Activated CD8-positive, alpha-beta memory T cell treated with anti-CD3 and anti-CD28 coated beads, Interleukin-2, amount 50 U/mL, for 1 hour (primary cell): Measurements from ENCODE around the gene RUFY4.

Source experiments
- DNase-seq: peaks from one replicate; pipeline ENCODE4 v3.0.0-alpha.2; 2020; ENCODE audit errors: extremely low read depth

The RUFY4 gene

DNA sequence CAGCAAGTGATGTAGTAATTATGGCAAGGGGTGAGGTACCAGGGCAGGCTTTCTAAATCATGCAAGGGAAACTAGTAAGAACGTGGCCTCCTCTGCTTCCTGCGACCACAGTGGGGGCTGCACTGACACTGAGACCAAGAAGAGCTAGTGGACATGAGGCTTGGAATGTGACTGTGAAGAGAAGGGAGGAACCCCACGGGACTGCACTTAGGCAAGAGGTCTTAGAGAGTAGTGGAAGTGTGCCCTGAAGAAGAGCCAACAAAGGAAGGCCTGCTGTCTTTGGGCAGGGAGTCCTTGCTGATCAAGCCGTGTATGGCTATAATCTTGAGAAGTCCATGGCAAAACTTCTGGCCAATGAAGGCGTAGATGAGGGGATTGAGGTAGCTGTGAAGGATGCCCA, 8.9 kb upstream of the RUFY4 start:
- DNase-seq, result no peak

DNA sequence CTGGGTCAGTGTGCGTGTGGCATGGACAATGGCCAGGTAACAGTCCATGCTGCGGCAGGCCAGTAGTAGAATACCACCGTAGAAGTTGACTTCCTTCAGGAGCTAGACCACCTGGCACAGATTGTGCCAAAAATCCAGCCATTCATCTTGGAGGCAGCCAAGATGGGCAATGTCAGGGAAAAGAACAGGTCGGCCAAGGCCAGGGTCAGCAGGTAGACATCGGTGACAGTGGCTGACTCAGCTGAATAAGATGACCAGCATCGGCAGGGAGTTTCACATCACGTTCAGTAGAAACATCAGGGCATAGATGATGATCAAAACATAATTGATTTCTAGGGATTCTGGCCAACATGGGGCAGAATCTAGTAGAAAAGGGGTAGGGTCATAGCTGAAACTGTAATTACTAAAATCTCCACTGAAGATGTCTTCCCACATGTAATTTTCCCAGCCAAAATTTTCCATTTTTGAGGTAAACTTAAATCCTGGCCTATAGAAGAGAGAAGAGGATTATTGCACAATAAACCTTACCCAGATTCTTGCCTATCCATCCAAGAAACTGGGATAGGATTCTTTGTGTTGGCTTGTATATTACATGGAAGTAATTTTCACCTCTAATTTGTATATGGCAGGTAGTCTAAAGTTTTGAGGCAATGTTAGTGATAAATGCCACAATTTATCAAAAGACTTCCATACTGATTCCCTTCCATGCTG, 7.9 kb upstream of the RUFY4 start:
- no peak for DNase-seq

DNA sequence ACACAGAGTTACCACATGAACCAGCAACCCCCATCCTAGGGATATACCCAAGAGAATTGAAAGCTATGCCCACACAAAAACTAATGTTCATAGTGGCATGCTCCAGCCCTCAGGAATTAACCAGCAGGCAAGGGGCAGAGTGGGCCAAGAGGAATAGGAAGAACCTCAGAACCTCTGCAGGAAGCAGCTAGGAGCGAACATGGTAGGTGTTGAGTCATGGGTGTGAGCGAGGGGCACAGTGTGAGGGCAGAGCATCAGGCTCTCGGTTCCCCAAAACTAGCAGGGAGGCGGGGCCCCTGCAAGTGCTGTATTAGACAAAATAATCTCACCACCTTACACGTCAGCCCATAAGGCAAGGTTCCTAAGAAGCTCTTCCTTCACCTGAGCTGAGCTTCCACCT, 5.6 kb upstream of the RUFY4 start:
- no peak for DNase-seq

DNA sequence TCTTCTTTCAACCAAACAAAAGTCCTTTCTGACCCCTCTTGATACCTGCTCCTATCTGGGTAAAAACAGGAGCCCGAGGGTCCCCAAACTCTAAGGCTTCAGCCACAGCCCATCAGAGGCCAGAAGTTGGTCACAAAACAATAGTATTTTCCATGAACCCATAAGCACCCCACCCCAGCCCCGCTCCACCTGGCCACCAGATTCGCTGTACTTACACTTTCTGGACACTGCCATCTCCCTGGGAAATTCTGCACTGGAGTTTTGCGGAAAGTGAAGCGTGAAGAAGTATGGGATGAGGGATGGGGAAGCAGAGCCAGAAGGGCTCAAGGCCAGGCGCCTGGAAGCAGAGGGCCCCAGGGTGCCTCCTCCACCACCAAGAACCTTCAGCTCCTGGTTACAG, 5.2 kb upstream of the RUFY4 start:
- DNase-seq, result no peak

DNA sequence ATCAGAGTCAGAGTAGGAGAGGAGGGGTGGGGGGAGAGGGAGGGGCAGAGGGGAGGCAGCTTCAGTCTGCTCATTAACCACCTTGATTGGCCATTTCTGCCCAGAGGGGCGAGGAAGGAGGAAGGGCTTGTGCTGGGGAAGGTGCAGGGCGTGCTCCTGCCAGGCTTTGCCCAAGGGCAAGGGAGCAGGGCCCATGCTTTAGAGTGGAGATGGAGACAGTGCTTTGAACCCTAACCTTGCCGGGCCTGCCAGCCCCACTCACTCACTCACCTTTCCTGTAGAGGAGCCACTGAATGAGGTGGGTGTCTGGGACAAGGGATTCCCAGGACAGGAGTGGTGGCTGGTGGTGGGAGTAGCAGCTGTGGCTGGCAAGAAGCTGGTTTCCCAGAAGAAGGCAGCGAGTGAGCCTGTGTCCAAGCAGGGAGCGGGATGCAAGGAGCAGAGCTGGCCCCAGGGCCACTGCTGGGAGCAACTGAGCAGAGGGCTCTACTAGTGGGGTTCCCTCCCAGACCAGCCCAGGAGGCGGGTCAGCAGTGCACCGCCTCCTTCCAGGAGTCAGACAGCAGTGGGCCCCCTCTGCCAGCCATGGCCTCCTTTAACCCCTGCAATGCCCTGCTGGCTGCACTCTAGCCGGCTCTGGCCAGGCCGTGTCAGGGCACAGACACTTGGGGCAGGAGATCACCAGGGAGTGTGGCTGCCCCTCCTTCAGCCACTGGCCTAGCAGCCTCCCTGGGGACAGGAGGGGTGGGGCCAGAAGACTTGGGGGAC, 3.6 kb upstream of the RUFY4 start:
- no peak for DNase-seq

DNA sequence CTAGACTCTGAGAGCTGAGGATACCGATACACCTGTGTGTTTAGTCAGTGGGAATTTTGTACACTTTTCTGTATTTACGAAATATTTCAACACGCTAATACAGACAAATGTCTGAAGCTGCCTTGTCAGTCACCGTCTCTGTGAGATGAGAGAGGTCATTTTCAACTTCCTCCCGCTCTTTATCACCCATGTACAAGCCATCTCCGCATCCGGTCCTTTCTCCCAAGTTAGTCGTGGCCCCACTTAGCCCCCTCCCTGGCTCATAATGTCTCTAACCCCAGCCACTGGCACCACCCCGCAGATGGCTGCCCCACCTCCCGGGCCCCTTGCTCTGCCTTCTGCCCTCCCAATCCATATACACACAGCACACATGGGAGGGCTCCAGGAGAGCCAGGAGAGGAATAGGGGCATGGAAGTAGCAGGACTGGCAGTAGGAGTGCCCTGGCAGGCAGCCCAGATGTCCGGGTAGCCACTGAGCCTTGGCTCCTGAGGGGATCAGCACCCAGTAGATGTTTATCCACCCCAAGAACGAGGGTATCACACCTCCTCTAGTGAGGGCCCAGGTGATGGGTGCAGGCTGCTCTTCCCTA, 2.0 kb upstream of the RUFY4 start:
- no peak for DNase-seq

DNA sequence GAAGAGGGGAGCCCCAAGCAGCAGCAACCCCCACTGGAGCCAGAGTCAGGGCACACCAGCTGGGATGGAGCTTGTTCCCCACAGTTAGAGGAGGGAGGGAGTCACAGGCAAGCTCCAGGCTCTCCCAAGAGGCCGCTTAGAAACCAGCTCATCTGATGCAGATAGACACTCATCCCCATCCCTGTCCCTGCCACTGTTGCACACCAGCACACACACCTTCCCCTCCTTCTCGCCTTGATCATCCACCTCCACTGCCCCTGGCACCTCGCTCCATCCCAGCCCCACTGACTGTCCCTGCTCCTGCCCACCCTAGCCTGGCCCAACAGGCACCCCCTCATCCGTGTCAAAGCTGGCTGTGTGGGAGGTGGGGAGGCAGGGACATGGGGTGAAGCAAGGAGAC, 1.5 kb upstream of the RUFY4 start:
- DNase-seq, result no peak

DNA sequence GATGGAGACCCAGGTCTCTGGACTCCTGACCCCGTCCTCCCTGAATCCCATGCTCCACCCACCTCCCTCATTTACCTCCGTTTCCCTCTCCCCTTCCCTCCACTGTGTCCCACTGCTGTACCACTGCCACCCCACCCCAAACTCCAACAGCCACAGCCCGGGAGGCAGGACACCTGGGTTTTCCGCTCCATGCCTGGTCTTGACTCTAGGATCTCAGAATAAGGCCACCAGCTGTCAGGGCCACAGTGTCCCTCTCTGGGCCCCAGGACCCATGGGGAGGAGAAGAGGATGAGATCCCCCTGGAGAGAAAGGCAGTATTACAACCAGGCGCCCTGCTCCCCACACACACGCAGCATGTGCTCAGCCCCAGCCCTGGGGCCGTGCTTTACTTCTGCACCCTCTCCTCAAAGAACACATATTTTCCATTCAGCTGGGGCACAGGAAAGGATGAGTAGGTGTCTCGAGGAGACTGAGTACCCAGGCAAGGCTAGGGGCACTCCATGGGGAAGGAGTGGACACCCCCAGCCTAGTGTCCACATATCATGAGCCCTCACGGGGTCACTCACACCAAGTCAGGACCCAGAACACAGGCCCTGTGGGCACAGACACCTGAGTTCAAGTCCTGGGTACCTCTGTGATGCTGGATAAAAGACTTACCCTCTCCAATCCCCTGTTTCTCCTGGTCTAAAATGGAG, 700 bp downstream of the RUFY4 start:
- no peak for DNase-seq

DNA sequence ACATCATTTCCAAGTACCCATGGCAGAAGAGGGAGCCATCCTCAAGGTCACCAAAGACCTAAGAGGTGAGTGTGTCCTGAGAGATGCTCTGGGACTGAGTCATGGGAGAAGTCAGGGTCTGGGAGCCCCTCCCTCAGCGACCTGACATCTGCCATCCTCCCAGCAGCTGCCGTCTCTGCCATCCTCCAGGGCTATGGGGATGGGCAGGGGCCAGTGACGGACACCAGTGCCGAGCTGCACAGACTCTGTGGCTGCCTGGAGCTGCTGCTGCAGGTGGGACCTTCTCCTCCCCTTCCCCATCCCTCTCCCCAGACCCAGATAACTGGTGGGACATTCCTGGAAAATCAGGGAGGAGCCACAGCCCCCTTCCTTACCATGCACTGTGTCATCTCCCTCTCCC, 1.5 kb downstream of the RUFY4 start:
- DNase-seq, result no peak

DNA sequence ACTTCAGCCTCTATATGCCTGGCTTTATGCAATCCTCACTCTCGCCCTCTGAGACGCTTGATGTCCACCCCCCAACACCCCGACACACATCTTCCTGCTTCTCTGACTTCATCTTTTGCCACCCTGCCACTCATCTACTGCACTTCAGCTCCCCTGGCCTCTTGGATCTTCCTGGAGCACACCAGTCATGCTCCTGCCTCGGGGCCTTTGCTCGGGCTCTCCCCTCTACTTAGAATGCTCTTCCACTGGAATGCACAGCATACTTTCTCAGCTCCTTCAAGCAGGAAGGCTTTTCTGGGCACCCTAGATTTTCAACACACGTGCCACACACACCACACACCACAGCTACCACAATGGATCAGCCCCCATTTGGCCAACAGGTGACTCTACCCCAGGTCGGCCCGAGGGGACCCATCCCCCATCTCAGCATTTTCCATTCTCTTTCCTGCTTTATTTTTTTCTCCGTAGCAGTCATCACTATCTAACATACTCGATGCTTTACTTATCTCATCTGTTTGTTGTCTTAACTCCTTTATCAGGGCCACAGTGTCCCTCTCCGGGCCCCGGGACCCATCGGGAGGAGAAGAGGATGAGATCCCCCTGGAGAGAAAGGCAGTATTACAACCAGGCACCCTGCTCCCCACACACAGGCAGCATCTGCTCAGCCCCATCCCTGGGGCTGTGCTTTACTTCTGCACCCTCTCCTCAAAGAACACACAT, 2.3 kb downstream of the RUFY4 start:
- DNase-seq, result no peak

DNA sequence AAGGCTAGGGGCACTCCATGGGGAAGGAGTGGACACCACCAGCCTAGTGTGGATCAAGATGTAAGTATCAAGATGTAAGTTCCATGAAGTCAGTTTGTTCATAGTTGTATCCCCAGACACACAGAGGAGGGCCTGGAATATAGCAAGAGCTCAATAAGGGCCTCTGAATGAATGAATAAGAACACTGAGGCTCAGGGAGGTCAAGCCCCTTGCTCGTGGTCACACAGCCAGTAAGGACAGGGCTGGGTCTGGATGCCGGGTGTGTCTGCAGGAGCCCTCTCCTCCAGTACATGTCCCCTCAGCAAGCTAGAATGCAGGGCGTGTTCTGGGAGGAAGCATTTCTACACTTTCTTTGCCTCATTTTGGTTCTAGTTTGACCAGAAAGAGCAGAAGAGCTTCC, 2.9 kb downstream of the RUFY4 start:
- DNase-seq, result no peak

DNA sequence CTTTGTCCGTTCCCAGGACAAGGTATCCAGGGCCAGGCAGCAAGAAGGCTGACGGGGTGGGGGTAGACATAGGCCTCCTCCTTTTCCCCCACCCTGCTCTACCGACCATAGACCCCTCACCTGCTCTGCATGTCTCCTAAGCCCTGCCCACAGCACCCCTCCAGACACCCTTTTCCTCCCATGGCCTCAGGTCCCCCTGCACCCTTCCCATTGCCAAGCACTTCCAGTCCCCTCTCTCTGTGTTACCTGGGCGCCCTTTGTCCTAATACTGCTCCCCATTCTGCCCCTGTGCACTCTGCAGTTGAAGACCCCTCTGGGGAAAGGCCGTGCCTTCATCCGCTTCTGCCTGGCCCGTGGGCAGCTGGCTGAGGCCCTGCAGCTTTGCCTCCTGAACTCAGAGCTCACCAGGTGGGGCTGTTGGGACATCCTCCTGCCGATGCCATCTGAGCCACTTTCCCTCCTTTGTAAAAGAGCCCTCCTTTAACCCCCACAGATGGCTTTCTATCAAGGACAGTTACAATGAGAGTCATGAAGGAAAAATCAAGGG, 3.5 kb downstream of the RUFY4 start:
- DNase-seq, result no peak

DNA sequence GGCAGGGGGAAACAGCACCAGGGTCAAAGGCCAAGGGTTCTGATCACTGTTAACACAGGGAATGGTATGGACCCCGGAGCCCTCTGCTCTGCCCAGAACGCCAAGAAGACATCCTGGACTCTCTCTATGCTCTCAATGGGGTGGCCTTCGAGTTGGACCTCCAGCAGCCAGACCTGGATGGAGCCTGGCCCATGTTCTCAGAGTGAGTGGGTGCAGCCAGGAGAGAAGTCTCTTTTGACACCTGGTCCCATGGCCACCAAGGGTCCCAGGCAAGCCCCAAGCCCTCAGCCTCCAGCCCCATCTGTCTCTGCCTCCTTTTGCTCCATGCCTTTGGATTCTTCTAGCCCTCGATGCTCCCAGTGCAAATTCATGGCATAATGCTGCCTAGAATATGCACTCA, 4.1 kb downstream of the RUFY4 start:
- no peak for DNase-seq

DNA sequence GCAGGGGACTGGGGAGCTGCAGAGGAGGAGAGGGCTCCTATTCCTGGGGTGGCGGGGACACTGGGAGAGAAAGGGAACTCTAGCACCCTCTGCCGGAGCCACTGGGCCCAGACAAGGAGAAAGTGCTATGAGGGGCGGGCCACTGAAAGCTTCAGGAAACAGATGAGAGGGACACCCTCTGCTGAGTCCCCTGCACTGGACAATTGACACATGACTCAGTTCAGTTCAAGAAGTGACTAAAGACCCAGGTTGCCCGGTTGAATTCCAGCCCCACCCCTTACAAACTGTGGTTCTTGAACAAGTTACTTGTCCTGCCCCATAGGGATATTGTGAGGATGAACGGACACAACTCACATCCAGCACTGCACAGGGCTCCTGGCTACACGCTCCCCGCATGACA, 5.0 kb downstream of the RUFY4 start:
- no peak for DNase-seq

DNA sequence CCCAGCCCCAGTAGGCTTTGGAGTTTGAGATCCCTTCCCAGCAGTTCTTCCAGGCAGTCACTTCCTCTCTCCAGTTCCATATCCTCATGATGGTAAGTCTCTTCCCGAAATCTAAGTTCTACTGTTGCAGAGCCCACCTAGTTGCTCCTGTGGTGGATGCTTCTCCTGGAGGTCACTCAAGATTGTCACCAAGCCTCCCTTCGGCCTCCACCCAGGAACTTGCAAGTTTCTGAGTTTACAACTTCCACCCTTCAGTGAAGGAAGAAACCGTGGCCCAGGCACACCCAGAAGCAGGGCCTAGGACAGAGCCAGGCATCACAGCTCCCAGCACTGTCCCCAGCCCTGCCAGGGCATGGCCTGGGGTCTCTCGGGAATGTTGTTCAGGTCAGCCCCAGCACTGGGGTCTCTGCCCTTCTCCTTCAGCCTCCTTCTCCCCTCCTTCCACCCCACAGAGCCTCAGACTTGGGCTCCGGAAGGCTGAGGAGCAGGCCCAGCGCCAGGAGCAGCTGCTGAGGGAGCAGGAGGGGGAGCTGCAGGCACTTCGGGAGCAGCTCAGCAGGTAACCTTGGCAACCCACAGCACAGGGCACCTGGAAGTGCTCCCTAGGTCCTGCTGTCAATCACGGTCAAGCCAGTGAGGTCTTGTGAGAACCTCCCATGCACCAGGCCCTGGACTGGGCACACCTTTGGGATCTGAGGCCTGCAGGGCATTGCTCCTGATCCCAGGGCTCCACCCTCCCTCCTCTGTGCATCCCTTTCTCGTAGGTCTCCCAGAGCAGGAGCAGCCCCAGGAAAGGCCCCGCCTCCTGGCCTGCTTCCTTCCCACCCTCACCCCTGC, 7.1 kb downstream of the RUFY4 start:
- DNase-seq, result no peak

DNA sequence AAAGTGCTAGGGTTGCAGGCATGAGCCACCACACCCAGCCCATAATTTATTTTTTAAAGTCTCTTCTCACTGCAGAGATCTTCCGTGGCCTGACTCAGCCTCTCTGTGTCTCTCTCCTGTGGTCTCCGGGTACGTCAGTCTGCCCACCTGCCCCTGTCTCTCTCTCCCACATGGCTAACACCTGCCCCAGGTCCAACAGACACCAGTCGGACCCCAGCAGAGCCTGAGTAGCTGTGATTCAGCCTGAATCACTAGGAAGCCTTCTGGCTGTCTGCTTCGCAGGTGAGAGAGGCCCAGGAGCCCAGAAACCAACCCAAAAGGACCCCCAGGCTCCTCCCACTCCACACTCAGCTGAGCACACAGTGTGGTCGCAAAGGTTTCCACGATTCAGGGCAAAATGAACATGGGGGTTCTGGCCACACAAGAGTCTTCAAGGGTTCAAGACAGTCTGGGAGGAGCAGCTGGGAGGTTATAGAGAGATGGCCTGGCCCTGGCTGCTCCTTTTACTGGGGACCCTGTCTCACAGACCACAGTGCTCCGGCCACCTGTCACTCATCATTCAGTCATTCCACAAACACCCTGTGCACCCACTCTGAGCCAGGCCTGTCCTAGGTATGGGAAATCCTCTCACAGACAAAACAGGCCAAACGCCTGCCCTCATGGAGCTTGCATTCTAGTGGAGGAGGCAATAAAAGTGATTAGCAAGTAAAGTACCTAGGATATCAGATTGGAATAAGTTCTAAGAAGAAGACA, 8.6 kb downstream of the RUFY4 start:
- DNase-seq, result no peak

DNA sequence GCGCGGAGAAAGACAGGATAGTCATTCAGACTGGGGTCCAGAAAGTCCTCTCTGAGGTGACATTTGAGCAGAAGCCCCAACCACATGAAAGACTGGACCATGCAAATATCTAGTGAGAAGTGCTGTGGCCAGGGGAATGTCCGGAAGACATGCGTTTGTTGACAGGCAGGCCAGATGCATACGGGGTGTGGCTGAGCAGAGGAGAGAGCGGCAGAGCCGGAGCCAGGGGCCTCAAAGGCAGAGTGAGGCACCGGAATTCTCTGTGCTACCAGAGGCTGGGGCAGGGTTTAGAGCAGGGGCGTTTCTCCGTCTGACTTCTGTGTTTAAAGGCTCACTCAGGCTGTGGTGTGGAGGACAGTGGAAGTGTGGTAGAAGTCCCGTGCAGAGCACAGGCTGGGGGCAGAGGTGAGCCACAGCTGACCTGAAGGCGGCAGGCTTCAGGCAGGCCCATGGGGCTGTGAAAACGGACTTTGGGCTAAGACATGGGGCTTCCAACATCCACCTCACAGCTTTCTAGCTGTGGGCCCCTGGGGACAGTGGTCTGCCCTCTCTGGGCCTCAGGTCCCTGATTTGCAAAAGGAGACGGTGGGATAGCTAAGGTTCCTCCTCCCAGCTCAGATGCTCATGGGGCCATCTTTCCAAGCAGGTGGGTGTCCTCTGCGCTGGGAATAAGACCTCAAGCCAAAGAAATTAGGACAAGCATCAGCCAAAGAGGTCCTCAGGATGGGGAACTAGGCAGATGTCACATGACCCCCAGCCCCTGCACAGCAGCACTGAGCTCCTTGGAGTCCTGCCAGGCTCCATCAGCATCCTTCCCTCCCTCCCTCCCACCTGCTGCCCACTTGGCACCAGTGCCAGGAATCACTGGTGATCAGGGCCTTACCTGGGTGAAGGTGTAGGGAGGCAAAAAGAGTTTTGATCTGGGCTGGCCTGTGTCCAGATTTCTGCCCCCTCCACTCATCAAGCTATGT, 11.2 kb downstream of the RUFY4 start:
- no peak for DNase-seq

DNA sequence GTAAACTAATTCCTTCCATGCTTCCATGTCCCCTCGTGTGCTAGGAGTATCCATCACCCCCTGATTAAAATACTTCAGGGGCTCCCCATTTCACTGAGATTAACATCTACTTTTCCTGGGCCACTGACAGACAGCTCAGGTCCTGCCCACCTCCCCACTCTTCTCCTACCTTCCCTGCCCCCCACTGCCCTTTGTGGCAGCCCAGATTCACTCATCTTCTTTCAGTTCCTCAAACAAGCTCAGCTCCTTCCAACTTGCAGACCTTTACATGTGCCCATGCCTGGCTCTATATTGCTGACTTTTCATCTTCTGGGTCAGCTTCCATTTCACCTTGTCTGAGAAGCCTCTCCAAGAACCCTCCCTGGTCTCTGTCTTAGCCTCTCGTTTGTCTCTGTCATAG, 12.0 kb downstream of the RUFY4 start:
- no peak for DNase-seq

DNA sequence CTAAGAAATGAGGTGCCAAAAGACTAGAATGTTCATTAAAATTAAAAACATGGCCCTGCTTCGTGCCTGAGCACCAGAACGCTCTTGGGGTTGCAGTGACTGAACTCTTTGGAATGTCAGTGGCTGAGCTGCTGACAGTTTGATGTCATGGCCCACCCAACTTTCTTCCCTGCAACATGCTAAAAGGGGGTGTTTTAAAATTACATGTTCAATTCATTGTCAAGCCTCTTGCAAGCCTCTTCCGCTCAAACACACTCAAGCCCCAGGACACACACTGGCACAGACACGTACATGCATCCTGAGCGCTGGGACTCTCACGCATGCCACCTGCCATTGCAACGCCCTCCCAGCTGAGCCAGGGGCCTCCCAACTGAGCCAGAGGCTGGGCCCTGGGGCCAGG, 12.6 kb downstream of the RUFY4 start:
- no peak for DNase-seq
